GM18511 (cell line): ENCODE data around the gene PIM1.
A peak's percentile ranks its signal among the peaks of the same experiment; 100 is the strongest.

Source experiments
- ATAC-seq: cut with Tn5 transposase; IDR thresholded peaks from one replicate; pipeline ENCODE4 v1.9.1; 2021; ENCODE audit warnings: mild to moderate bottlenecking, moderate library complexity; ENCODE audit not compliant: unreplicated experiment

PIM1 gene

GRCh38 chr6:37137201-37138090 is 32.5 kb upstream of the PIM1 start:
- ATAC-seq, result no peak

- no peak for ATAC-seq
Measured at GRCh38 chr6:37138856-37139229, 31.1 kb upstream of the PIM1 start.

GRCh38 chr6:37139230-37139962 is 30.6 kb upstream of the PIM1 start:
- no peak for ATAC-seq

GRCh38 chr6:37140145-37140544 is 29.8 kb upstream of the PIM1 start:
- ATAC-seq, result no peak

GRCh38 chr6:37141281-37142049 is 28.5 kb upstream of the PIM1 start:
- ATAC-seq, result no peak

GRCh38 chr6:37142050-37142614 is 27.8 kb upstream of the PIM1 start:
- no peak for ATAC-seq

- no peak for ATAC-seq
Measured at GRCh38 chr6:37143585-37143984, 26.4 kb upstream of the PIM1 start.

GRCh38 chr6:37145443-37145842 is 24.5 kb upstream of the PIM1 start:
- ATAC-seq, result no peak

- no peak for ATAC-seq
Measured at GRCh38 chr6:37146735-37147157, 23.2 kb upstream of the PIM1 start.

- ATAC-seq, result no peak
Measured at GRCh38 chr6:37149745-37150144, 20.2 kb upstream of the PIM1 start.

GRCh38 chr6:37150314-37150713 is 19.6 kb upstream of the PIM1 start:
- ATAC-seq, result no peak

GRCh38 chr6:37155394-37156312 is 14.3 kb upstream of the PIM1 start:
- ATAC-seq, result peak; percentile 92

- no peak for ATAC-seq
Measured at GRCh38 chr6:37158508-37158907, 11.4 kb upstream of the PIM1 start.

- peak; percentile 52 for ATAC-seq
Measured at GRCh38 chr6:37160922-37161778, 8.8 kb upstream of the PIM1 start.

- no peak for ATAC-seq
Measured at GRCh38 chr6:37162740-37163139, 7.2 kb upstream of the PIM1 start.

- ATAC-seq, result no peak
Measured at GRCh38 chr6:37168163-37168758, 1.7 kb upstream of the PIM1 start.

GRCh38 chr6:37168811-37169495 is 999 bp upstream of the PIM1 start:
- no peak for ATAC-seq
